Neuronal stem cell (in vitro differentiated cells): ENCODE results near the gene TRAF2.

Experiments
- DNase-seq: peaks from one replicate; pipeline ENCODE4 v3.0.0-alpha.2; 2013; ENCODE audit warnings: low spot score
- H2AFZ ChIP-seq: one replicate; pipeline ENCODE4 v1.6.1; 2013; ENCODE audit warnings: mild to moderate bottlenecking, low read length, inconsistent platforms
- H2AK5ac ChIP-seq: 2 replicates; pipeline ENCODE4 v1.6.1; 2013; ENCODE audit warnings: low read depth, mild to moderate bottlenecking, inconsistent platforms, low read length, moderate library complexity, mixed read lengths
- H2BK120ac ChIP-seq: 2 replicates; pipeline ENCODE4 v1.6.1; 2013; ENCODE audit warnings: low read depth, mild to moderate bottlenecking, inconsistent platforms, low read length, moderate library complexity, mixed read lengths
- H2BK12ac ChIP-seq: one replicate; pipeline ENCODE4 v1.6.1; 2013; ENCODE audit warnings: low read length, inconsistent platforms
- H2BK15ac ChIP-seq: 2 replicates; pipeline ENCODE4 v1.6.1; 2013; ENCODE audit warnings: mild to moderate bottlenecking, low read length, inconsistent platforms, mixed read lengths
- H2BK5ac ChIP-seq: one replicate; pipeline ENCODE4 v1.6.1; 2013; ENCODE audit warnings: inconsistent platforms, mild to moderate bottlenecking, low read length, moderate library complexity
- H3K14ac ChIP-seq: one replicate; pipeline ENCODE4 v1.6.1; 2013; ENCODE audit warnings: low read length, inconsistent platforms
- H3K18ac ChIP-seq: 2 replicates; pipeline ENCODE4 v1.6.1; 2013; ENCODE audit warnings: low read length, inconsistent platforms
- H3K23ac ChIP-seq: 2 replicates; pipeline ENCODE4 v1.6.1; 2013; ENCODE audit warnings: low read depth, mild to moderate bottlenecking, mixed read lengths, low read length, inconsistent platforms; ENCODE audit not compliant: poor library complexity
- H3K27ac ChIP-seq: replicated peaks from 3 replicates; pipeline ENCODE4 v1.5.1; 2013; ENCODE audit warnings: low read length, inconsistent platforms
- H3K27me3 ChIP-seq, 3 experiments: 2 replicates each; pipeline ENCODE4 v1.6.1; 2013; ENCODE audit warnings: low read length in 3 of 3, mild to moderate bottlenecking in 2 of 3, inconsistent platforms in 1 of 3, low read depth in 1 of 3, mixed read lengths in 1 of 3, moderate library complexity in 1 of 3; ENCODE audit not compliant: control insufficient read depth in 3 of 3, insufficient read depth in 3 of 3
- H3K36me3 ChIP-seq, 2 donors: replicated peaks in 1 of 2; 2 replicates each; pipeline ENCODE4 v1.6.1; 2013; ENCODE audit warnings: low read length in 2 of 2; ENCODE audit not compliant: control insufficient read depth in 2 of 2, insufficient read depth in 2 of 2
- H3K4ac ChIP-seq: 2 replicates; pipeline ENCODE4 v1.6.1; 2013; ENCODE audit warnings: inconsistent platforms, mild to moderate bottlenecking, low read length, moderate library complexity
- H3K4me1 ChIP-seq, 2 donors: 1 replicate in 1 of 2; 2 replicates in 1 of 2; pipeline ENCODE4 v1.6.1; 2013; ENCODE audit warnings: low read length in 2 of 2, low read depth in 1 of 2; ENCODE audit not compliant: control insufficient read depth in 2 of 2, insufficient read depth in 1 of 2
- H3K4me2 ChIP-seq: one replicate; pipeline ENCODE4 v1.6.1; 2013; ENCODE audit warnings: mild to moderate bottlenecking, low read length, inconsistent platforms; ENCODE audit not compliant: insufficient read depth, poor library complexity, severe bottlenecking
- H3K4me3 ChIP-seq, 2 donors: 2 replicates each; pipeline ENCODE4 v1.5.1; 2013; ENCODE audit warnings: low read length in 2 of 2, mild to moderate bottlenecking in 2 of 2, inconsistent platforms in 1 of 2, moderate library complexity in 1 of 2
- H3K79me1 ChIP-seq: one replicate; pipeline ENCODE4 v1.6.1; 2013; ENCODE audit warnings: low read depth, mild to moderate bottlenecking, inconsistent platforms, low read length, moderate library complexity
- H3K9ac ChIP-seq: one replicate; pipeline ENCODE4 v1.6.1; 2013; ENCODE audit warnings: mild to moderate bottlenecking, low read depth, low read length, inconsistent platforms; ENCODE audit not compliant: poor library complexity
- H3K9me3 ChIP-seq, 2 donors: replicated peaks in 1 of 2; 2 replicates each; pipeline versions ENCODE3 to v1.6.1; 2013; ENCODE audit warnings: low read length in 2 of 2, mild to moderate bottlenecking in 2 of 2, inconsistent platforms in 1 of 2, low read depth in 1 of 2, mixed read lengths in 1 of 2, moderate library complexity in 1 of 2; ENCODE audit not compliant: control insufficient read depth in 2 of 2, insufficient read depth in 1 of 2
- H4K8ac ChIP-seq: one replicate; pipeline ENCODE4 v1.6.1; 2013; ENCODE audit warnings: low read depth, mild to moderate bottlenecking, inconsistent platforms, low read length, moderate library complexity
- H4K91ac ChIP-seq: one replicate; pipeline ENCODE4 v1.6.1; 2013; ENCODE audit warnings: low read length, low read depth, mild to moderate bottlenecking, inconsistent platforms; ENCODE audit not compliant: poor library complexity
- WGBS, 2 donors: extraction: QIAGEN DNeasy Blood & Tissue Kit; methylation state at CpG; one replicate each; pipeline ENCODE4 v1.1.7; 2013; ENCODE audit warnings: missing lambda C conversion rate in 2 of 2, mixed read lengths in 1 of 2; ENCODE audit not compliant: insufficient read length in 2 of 2, insufficient replicate concordance in 1 of 2; ENCODE audit errors: extremely low coverage in 2 of 2; 5-methylcytosine and 5-hydroxymethylcytosine counted together

Gene TRAF2

DNA sequence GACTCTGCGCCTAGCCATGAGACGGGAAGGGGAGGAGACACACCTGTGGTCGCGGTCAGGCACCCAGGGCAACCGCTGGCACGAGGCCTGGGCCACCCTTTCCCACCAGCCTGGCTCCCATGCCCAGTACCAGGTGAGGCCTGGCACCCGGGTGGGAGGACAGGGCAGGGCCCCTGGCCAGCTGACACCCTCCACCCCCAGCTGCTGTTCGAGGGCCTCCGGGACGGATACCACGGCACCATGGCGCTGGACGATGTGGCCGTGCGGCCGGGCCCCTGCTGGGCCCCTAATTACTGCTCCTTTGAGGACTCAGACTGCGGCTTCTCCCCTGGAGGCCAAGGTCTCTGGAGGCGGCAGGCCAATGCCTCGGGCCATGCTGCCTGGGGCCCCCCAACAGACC lies 29.1 kb upstream of the TRAF2 start:
- no peak for DNase-seq

DNA sequence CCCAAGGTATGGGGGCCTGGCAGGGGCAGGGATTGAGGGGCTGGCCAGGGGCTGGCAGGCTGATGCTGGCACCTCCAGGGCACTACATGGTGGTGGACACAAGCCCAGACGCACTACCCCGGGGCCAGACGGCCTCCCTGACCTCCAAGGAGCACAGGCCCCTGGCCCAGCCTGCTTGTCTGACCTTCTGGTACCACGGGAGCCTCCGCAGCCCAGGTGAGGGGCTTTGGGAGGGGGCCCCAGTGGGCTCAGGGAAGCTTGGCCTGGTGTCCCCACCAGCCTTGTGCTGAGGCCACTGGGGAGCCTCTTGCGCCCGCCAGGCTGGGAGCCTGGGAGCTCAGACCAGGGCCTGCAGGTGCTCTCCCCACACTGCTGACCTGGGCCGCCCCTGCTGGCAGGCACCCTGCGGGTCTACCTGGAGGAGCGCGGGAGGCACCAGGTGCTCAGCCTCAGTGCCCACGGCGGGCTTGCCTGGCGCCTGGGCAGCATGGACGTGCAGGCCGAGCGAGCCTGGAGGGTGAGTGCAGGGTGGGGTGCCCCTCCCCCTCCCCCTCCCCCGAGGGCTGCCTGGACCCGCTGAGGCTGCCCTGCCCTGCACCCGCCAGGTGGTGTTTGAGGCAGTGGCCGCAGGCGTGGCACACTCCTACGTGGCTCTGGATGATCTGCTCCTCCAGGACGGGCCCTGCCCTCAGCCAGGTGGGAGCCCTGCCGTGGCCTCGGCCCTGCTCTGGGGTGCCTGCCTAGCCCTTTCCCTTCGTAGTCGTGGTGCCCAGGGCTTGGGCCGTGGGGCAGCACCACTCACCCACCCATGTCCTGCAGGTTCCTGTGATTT lies 28.5 kb upstream of the TRAF2 start:
- Histone ChIP-seq H3K36me3 (peaks cover 24 to 41% of the 10 kb centered on the region in 2 donors), H3K9me3 (no peaks in the 10 kb centered on the region), H3K4me1 (no peaks in the 10 kb centered on the region), H4K8ac (peak overlapping the region; percentile 48), H3K4ac (no peak overlapping the region), H3K79me1 (peaks cover 19% of the 10 kb centered on the region), H3K4me2 (no peak overlapping the region), H2BK12ac (no peak overlapping the region), H2AK5ac (no peak overlapping the region), H3K14ac (no peak overlapping the region), H2BK120ac (no peak overlapping the region), H3K18ac (no peak overlapping the region), H2BK15ac (no peak overlapping the region), H3K27me3 (no peaks in the 10 kb centered on the region), H3K9ac (no peak overlapping the region), H4K91ac (peak overlapping the region; percentile 79), H3K4me3 (no peak overlapping the region), H3K27ac (no peak overlapping the region), H3K23ac (peak overlapping the region; percentile 96), H2BK5ac (peak overlapping the region; percentile 93), H2AFZ (no peak overlapping the region)
- no CpG with 5 or more reads among the region's 29 CpGs for WGBS, 2 donors
- no peak for DNase-seq

More for the DNA sequence above, 29.1 kb upstream of the TRAF2 start:
- Histone ChIP-seq H3K18ac (no peak overlapping the region), H3K36me3 (peaks cover 18 to 38% of the 10 kb centered on the region in 2 donors), H3K4me2 (no peak overlapping the region), H2BK12ac (no peak overlapping the region), H3K79me1 (peaks cover 16% of the 10 kb centered on the region), H3K4me3 (no peak overlapping the region), H3K27ac (no peak overlapping the region), H2AFZ (no peak overlapping the region), H2BK120ac (no peak overlapping the region), H3K23ac (no peak overlapping the region), H3K9ac (peak overlapping the region; percentile 72), H3K27me3 (no peaks in the 10 kb centered on the region), H2BK15ac (no peak overlapping the region), H3K14ac (peak overlapping the region; percentile 17), H3K9me3 (no peaks in the 10 kb centered on the region), H4K8ac (no peak overlapping the region), H2BK5ac (no peak overlapping the region), H4K91ac (no peak overlapping the region), H3K4ac (no peak overlapping the region), H2AK5ac (no peak overlapping the region), H3K4me1 (no peaks in the 10 kb centered on the region)
- no CpG with 5 or more reads among the region's 19 CpGs for WGBS, 2 donors

DNA sequence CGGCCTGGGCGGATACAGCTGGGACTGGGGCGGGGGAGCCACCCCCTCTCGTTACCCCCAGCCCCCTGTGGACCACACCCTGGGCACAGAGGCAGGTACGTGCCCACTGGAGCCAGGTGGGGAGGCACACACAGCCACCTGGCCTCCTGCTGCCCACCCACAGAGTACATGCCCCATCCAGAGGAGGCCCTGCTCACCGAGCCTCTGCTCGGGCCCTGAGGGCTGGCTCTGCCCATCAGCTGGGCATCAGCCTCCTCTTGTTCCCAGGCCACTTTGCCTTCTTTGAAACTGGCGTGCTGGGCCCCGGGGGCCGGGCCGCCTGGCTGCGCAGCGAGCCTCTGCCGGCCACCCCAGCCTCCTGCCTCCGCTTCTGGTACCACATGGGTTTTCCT lies 27.9 kb upstream of the TRAF2 start:
- no peak overlapping the region for H4K91ac ChIP-seq
- no CpG with 5 or more reads among the region's 15 CpGs for WGBS, 2 donors
- H2BK5ac ChIP-seq: peak overlapping the region; percentile 93
- no peak overlapping the region for H3K18ac ChIP-seq
- no peaks in the 10 kb centered on the region for H3K9me3 ChIP-seq
- no peak overlapping the region for H2BK120ac ChIP-seq
- H3K4ac ChIP-seq: no peak overlapping the region
- H3K9ac ChIP-seq: no peak overlapping the region
- no peak overlapping the region for H3K14ac ChIP-seq
- no peaks in the 10 kb centered on the region for H3K27me3 ChIP-seq
- H2BK15ac ChIP-seq: no peak overlapping the region
- H3K36me3 ChIP-seq: peaks cover 31 to 47% of the 10 kb centered on the region in 2 donors
- H3K27ac ChIP-seq: no peak overlapping the region
- peak overlapping the region; percentile 20 for H3K23ac ChIP-seq
- H4K8ac ChIP-seq: no peak overlapping the region
- H3K4me1 ChIP-seq: no peaks in the 10 kb centered on the region
- no peak overlapping the region for H2AFZ ChIP-seq
- H3K79me1 ChIP-seq: peaks cover 24% of the 10 kb centered on the region
- DNase-seq: no peak
- H2BK12ac ChIP-seq: no peak overlapping the region
- no peak overlapping the region for H2AK5ac ChIP-seq
- H3K4me3 ChIP-seq: no peak overlapping the region
- no peak overlapping the region for H3K4me2 ChIP-seq

DNA sequence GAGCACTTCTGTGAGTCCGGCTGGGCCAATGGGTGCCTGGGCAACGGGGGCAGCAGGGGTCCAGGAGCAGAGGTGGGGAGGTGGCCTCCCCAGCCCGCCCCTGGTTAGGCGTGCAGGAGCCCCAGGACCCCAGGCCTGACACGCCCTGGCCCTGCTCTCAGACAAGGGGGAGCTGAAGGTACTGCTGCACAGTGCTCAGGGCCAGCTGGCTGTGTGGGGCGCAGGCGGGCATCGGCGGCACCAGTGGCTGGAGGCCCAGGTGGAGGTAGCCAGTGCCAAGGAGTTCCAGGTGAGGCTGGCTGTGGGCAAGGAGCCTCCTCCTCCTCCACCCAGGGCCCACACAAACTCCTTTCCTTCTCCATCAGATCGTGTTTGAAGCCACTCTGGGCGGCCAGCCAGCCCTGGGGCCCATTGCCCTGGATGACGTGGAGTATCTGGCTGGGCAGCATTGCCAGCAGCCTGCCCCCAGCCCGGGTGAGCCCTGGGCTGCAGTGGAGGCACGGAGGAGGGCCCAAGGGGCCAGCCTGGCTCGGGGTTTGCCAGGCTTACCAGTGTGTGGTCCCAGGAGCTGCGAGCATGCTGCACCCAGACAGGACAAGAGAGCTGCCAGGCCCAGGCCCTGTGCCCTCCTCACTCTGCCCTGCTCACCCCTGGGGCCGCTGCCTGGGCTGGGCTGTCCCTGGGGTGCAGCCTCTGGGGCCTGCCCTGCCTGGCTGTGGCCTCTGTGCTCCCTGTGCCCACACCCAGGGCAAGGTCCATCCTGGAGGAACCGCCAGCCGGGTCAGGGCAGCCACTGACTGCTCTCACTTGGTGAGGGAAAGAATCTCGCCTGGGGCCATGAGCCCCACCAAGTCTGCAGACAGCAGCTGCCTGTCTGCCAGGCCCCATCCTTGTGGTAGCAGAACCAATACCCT lies 27.2 kb upstream of the TRAF2 start:
- H3K36me3 ChIP-seq: peaks cover 36 to 54% of the 10 kb centered on the region in 2 donors
- no peak overlapping the region for H3K4me3 ChIP-seq
- H3K9ac ChIP-seq: no peak overlapping the region
- H3K14ac ChIP-seq: peak overlapping the region; percentile 82
- H3K4me1 ChIP-seq: no peaks in the 10 kb centered on the region
- peak overlapping the region; percentile 93 for H2BK5ac ChIP-seq
- H3K27ac ChIP-seq: no peak overlapping the region
- H2BK120ac ChIP-seq: no peak overlapping the region
- no peak overlapping the region for H3K18ac ChIP-seq
- no peak overlapping the region for H2AK5ac ChIP-seq
- WGBS, 2 donors: no CpG with 5 or more reads among the region's 20 CpGs
- H3K4me2 ChIP-seq: no peak overlapping the region
- no peak overlapping the region for H2BK12ac ChIP-seq
- H3K23ac ChIP-seq: peak overlapping the region; percentile 80
- no peak for DNase-seq
- H2BK15ac ChIP-seq: no peak overlapping the region
- H4K91ac ChIP-seq: no peak overlapping the region
- H4K8ac ChIP-seq: no peak overlapping the region
- H3K79me1 ChIP-seq: peaks cover 26% of the 10 kb centered on the region
- H3K9me3 ChIP-seq: no peaks in the 10 kb centered on the region
- no peaks in the 10 kb centered on the region for H3K27me3 ChIP-seq
- H3K4ac ChIP-seq: no peak overlapping the region
- no peak overlapping the region for H2AFZ ChIP-seq
